Astrocyte (in vitro differentiated cells and primary cell): ENCODE data around the gene CABLES1.

Experiments used
- EZH2 ChIP-seq: IDR thresholded peaks from 2 replicates; pipeline ENCODE4 v1.6.1; 2012; ENCODE audit warnings: mild to moderate bottlenecking, low read length, inconsistent platforms; ENCODE audit not compliant: insufficient read depth
- TF ChIP-seq, protein P1 (sequence below): IDR thresholded peaks from 2 replicates; pipeline ENCODE4 v1.5.1; 2011; ENCODE audit warnings: low read depth, mild to moderate bottlenecking, inconsistent platforms, low read length, moderate library complexity; ENCODE audit not compliant: insufficient read depth

DNA sequence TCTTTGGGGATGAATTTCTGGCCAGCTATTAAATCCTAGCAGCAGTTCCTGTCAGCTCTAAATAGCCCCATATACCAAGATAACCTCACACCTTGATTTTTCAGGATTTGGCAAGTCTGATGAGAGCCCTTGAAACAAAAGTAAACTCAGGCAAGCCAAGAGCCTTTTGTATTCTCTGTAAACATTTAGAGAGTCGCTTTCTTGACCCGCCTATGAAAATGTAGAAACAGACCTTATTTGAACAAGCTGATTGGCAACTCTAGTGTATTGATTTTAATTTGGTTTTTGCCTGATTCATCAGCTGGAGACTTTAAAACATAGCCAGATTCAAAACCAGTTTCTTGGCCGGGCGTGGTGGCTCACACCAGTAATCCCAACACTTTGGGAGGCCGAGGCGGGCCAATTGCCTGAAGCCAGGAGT lies 43.4 kb downstream of the CABLES1 start:
- TF ChIP-seq, protein P1, sequence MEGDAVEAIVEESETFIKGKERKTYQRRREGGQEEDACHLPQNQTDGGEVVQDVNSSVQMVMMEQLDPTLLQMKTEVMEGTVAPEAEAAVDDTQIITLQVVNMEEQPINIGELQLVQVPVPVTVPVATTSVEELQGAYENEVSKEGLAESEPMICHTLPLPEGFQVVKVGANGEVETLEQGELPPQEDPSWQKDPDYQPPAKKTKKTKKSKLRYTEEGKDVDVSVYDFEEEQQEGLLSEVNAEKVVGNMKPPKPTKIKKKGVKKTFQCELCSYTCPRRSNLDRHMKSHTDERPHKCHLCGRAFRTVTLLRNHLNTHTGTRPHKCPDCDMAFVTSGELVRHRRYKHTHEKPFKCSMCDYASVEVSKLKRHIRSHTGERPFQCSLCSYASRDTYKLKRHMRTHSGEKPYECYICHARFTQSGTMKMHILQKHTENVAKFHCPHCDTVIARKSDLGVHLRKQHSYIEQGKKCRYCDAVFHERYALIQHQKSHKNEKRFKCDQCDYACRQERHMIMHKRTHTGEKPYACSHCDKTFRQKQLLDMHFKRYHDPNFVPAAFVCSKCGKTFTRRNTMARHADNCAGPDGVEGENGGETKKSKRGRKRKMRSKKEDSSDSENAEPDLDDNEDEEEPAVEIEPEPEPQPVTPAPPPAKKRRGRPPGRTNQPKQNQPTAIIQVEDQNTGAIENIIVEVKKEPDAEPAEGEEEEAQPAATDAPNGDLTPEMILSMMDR: no peak
- TF ChIP-seq EZH2: no peak
